PC-3 (cell line): ENCODE measurements around the gene TMTC2. TPM values are rescaled to one million over a fixed set of nuclear protein-coding genes. Genes with fewer than 3 reads are reported as not detected.

ENCODE experiments used
- ATAC-seq: fragments of 200-7000 bp; cut with Tn5 transposase; 2 replicates; pipeline ENCODE4 v1.9.1; 2020; ENCODE audit warnings: mild to moderate bottlenecking, moderate library complexity
- BruUV-seq: library from RNA; stranded (reverse); fragments of 400-500 nt; replicated peaks from 2 replicates; lab custom pipeline; 2021; lab: Mats Ljungman, UMichigan
- CTCF ChIA-PET: fragments of 300-600 bp; sonication (Branson Sonifier 250); formaldehyde crosslinking; loops from one replicate; lab custom pipeline; 2022; ENCODE audit warnings: antibody characterized with exemption; lab: Charles Lee
- POLR2A ChIA-PET: fragments of 300-600 bp; sonication (Branson Sonifier 250); formaldehyde crosslinking; loops from one replicate; lab custom pipeline; 2022; ENCODE audit warnings: antibody characterized with exemption; ENCODE audit not compliant: unreplicated experiment; lab: Charles Lee
- DNase-seq: peaks from one replicate; pipeline ENCODE4 v3.0.0-alpha.2; 2015
- H2AFZ ChIP-seq: fragments of 300-600 bp; sonication (generic); 2 replicates; pipeline ENCODE4 v1.6.0; 2016; ENCODE audit warnings: antibody characterized with exemption, low read length
- H3F3A ChIP-seq: fragments of 300-600 bp; sonication (generic); one replicate; pipeline ENCODE4 v1.6.0; 2017; ENCODE audit warnings: antibody characterized with exemption, low read length, control low read depth, mild to moderate bottlenecking; ENCODE audit not compliant: unreplicated experiment
- H3K27ac ChIP-seq: fragments of 300-600 bp; sonication (generic); 2 replicates; pipeline ENCODE4 v1.5.1; 2016; ENCODE audit warnings: mild to moderate bottlenecking, low read length
- H3K27me3 ChIP-seq: fragments of 300-600 bp; sonication (generic); 2 replicates; pipeline ENCODE4 v1.6.1; 2016; ENCODE audit warnings: low read length, mixed read lengths
- H3K36me3 ChIP-seq: fragments of 300-600 bp; sonication (generic); 2 replicates; pipeline ENCODE4 v1.6.1; 2016; ENCODE audit warnings: low read depth, mixed run types, low read length, mixed read lengths
- H3K4me1 ChIP-seq: fragments of 300-600 bp; sonication (generic); 2 replicates; pipeline ENCODE4 v1.5.1; 2016; ENCODE audit warnings: low read length; ENCODE audit not compliant: insufficient read depth
- H3K4me2 ChIP-seq: fragments of 300-600 bp; sonication (generic); 2 replicates; pipeline ENCODE4 v1.6.0; 2016; ENCODE audit warnings: low read length
- H3K4me3 ChIP-seq: fragments of 300-600 bp; sonication (generic); 2 replicates; pipeline ENCODE4 v1.5.1; 2016; ENCODE audit warnings: mild to moderate bottlenecking, low read length, mixed read lengths
- H3K79me2 ChIP-seq: fragments of 300-600 bp; sonication (generic); 2 replicates; pipeline ENCODE4 v1.6.1; 2017; ENCODE audit warnings: low read length, mixed read lengths
- H3K9ac ChIP-seq: fragments of 300-600 bp; sonication (generic); 2 replicates; pipeline ENCODE4 v1.6.0; 2016; ENCODE audit warnings: mild to moderate bottlenecking, low read length
- H3K9me2 ChIP-seq: fragments of 300-600 bp; sonication (generic); replicated peaks from 2 replicates; pipeline ENCODE4 v1.6.1; 2016; ENCODE audit warnings: mixed run types, low read length, mixed read lengths
- H3K9me3 ChIP-seq: fragments of 300-600 bp; sonication (generic); 2 replicates; pipeline ENCODE4 v1.6.1; 2016; ENCODE audit warnings: low read length, mixed read lengths
- H4K20me1 ChIP-seq: fragments of 300-600 bp; sonication (generic); 2 replicates; pipeline ENCODE4 v1.6.1; 2016; ENCODE audit warnings: low read length, mixed read lengths
- CTCF ChIP-seq: fragments of 300-600 bp; sonication (generic); conservative IDR thresholded peaks from 2 replicates; pipeline ENCODE4 v1.5.1; 2017; ENCODE audit warnings: antibody characterized with exemption, low read depth, mild to moderate bottlenecking, low read length
- EZH2 ChIP-seq: fragments of 300-600 bp; sonication (generic); IDR thresholded peaks from one replicate; pipeline ENCODE4 v1.6.1; 2017; ENCODE audit warnings: antibody characterized with exemption, mild to moderate bottlenecking, low read length; ENCODE audit not compliant: unreplicated experiment
- EZH2phosphoT487 ChIP-seq: fragments of 300-600 bp; sonication (generic); IDR thresholded peaks from 2 replicates; pipeline ENCODE4 v1.6.1; 2018; ENCODE audit warnings: mild to moderate bottlenecking, antibody characterized with exemption, low read length, borderline replicate concordance
- intact Hi-C: fragments of 100-400 bp; cut with micrococcal nuclease; formaldehyde crosslinking; loops from 2 replicates; pipeline ENCODE4 v1.9.0; 2023
- total RNA-seq: library from RNA; depleted of rRNA; stranded (reverse); fragments of >200 nt; gene quantifications from 2 replicates; pipeline ENCODE4 v1.2.3, GENCODE V29; 2014

TMTC2 gene
- total RNA-seq, 1 experiment from 2014 or later = 10.7 TPM

GRCh38 chr12:83059107-83059506 lies 372.4 kb downstream of the TMTC2 start:
- no peak overlapping the region for H3K4me3 ChIP-seq
- ATAC-seq (no peak), DNase-seq (no peak)
- H2AFZ ChIP-seq = no peak overlapping the region
- POLR2A ChIA-PET = no interaction called here
- no peaks in the 10 kb centered on the region for H3K9me2 ChIP-seq
- no peak overlapping the region for H3K4me2 ChIP-seq
- no peaks in the 10 kb centered on the region for H3K79me2 ChIP-seq
- no peaks in the 10 kb centered on the region for H3K9me3 ChIP-seq
- no peak overlapping the region for H3K27ac ChIP-seq
- intact Hi-C loops = no loop called here
- no peaks in the 10 kb centered on the region for H4K20me1 ChIP-seq
- no peaks in the 10 kb centered on the region for H3K36me3 ChIP-seq
- no peaks in the 10 kb centered on the region for H3F3A ChIP-seq
- TF ChIP-seq EZH2phosphoT487 (no peak), CTCF (no peak), EZH2 (no peak)
- H3K9ac ChIP-seq = no peak overlapping the region
- CTCF ChIA-PET = no interaction called here
- no peaks in the 10 kb centered on the region for H3K4me1 ChIP-seq
- BruUV-seq = no TSS peak
- H3K27me3 ChIP-seq = no peaks in the 10 kb centered on the region

DNA sequence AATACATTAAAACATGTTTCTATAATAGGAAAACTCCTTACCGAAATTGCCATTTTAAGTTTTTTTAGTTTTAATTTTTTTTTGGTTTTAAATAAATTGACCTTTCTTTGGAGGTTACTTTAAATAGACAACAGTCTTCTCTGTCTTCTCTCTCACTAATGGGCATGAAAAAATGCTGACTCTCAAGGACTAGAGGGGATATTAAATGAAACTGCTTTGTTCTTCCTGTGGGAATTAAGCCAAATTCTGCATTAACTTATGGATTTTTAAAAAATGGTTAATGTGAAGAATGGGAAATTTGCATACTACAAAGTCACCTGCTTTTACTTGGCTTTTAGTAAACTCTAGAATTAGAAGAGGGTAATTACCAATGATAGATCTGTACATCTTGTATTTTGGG lies 378.9 kb downstream of the TMTC2 start:
- intact Hi-C loops = no loop called here
- H3F3A ChIP-seq = no peaks in the 10 kb centered on the region
- ATAC-seq (no peak), DNase-seq (no peak)
- H3K36me3 ChIP-seq = no peaks in the 10 kb centered on the region
- TF ChIP-seq EZH2 = no peak
- TF ChIP-seq CTCF = no peak
- TF ChIP-seq EZH2phosphoT487 = no peak
- H3K27ac ChIP-seq = no peak overlapping the region
- no TSS peak for BruUV-seq
- H4K20me1 ChIP-seq = no peaks in the 10 kb centered on the region
- H3K27me3 ChIP-seq = no peaks in the 10 kb centered on the region
- no peak overlapping the region for H3K4me2 ChIP-seq
- ChIA-PET POLR2A (no interaction called here), CTCF (no interaction called here)
- no peaks in the 10 kb centered on the region for H3K79me2 ChIP-seq
- H3K9ac ChIP-seq = no peak overlapping the region
- H3K9me2 ChIP-seq = no peaks in the 10 kb centered on the region
- H3K4me1 ChIP-seq = no peaks in the 10 kb centered on the region
- no peak overlapping the region for H3K4me3 ChIP-seq
- no peaks in the 10 kb centered on the region for H3K9me3 ChIP-seq
- no peak overlapping the region for H2AFZ ChIP-seq

- Histone ChIP-seq H3K9me2 (no peaks in the 10 kb centered on the region), H3K79me2 (no peaks in the 10 kb centered on the region), H3K4me1 (no peaks in the 10 kb centered on the region), H4K20me1 (no peaks in the 10 kb centered on the region), H3K36me3 (no peaks in the 10 kb centered on the region), H3K9ac (no peak overlapping the region), H3K27ac (no peak overlapping the region), H3K27me3 (no peaks in the 10 kb centered on the region), H3K4me3 (no peak overlapping the region), H3F3A (no peaks in the 10 kb centered on the region), H2AFZ (no peak overlapping the region), H3K4me2 (no peak overlapping the region), H3K9me3 (no peaks in the 10 kb centered on the region)
- DNase-seq = no peak
- intact Hi-C loops = no loop called here
- TF ChIP-seq CTCF = no peak
- ATAC-seq = no peak
- ChIA-PET POLR2A (no interaction called here), CTCF (no interaction called here)
- no TSS peak for BruUV-seq
Measured at GRCh38 chr12:83067981-83068380, 381.3 kb downstream of the TMTC2 start.
